AG10803 (cell line): ENCODE data around the gene CCDC33.

Experiments
- DNase-seq: peaks from one replicate; pipeline ENCODE4 v3.0.0; 2010; ENCODE audit warnings: low read depth
- H3K4me3 ChIP-seq: 2 replicates; pipeline ENCODE4 v1.5.1; 2011; ENCODE audit warnings: mild to moderate bottlenecking, low read length, control low read depth
- TF ChIP-seq, protein P1 (sequence below): conservative IDR thresholded peaks from 2 replicates; pipeline ENCODE4 v1.5.1; 2011; ENCODE audit warnings: mild to moderate bottlenecking, low read length, control low read depth, inconsistent platforms

Gene CCDC33

DNA sequence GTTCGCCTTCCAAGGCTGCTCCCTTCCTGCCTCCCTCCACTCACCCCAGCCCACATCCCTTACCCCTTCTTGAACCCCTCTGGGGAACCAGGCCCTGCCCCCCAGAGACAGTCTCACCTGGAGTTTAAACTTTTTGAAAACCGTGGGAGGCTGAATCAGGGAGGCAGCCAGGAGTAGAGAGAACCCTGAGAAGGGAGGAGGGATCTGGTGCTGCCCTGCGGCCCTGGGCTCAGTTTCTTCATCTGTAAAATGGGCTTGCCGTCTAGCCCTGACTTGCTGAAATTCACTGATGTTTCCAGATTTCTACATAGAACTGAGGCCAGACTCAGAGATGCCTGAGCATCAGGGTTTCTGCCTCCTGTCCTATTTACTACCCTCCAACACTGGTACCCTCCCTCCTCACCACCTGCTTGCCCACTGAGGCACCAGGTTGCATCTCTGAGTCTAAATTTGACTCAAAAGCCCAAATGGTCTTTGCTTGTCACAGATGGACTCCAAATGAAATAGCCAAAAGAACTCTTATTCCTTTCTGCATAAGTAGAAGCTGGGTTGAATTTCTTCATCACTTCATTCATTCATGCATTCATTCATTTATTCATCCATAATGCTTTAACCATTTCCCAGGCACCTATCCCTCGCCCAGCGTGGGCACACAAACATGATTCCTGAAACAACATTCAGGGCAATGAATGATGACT is 21.7 kb upstream of the CCDC33 start:
- no peak overlapping the region for H3K4me3 ChIP-seq
- DNase-seq, result no peak

DNA sequence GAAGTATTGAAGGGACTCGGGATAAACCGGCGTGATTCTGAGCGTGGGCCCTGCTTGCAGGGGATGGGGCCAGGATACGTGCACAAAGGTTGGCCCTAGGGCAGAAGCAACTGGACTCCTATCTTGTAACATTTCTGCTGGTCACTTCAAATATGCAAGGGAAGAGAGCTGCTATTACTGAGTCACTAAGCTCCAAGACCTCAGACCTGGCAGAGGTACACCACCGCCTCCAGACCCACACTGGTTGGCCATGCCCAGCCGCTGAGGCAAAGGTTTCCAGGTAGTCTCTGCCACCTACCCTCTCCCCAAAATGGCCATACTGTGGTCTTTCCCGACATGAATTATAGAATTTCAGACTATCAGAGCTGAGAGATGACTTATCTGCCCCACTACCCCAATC is 20.2 kb upstream of the CCDC33 start:
- no peak overlapping the region for H3K4me3 ChIP-seq
- TF ChIP-seq, protein P1, sequence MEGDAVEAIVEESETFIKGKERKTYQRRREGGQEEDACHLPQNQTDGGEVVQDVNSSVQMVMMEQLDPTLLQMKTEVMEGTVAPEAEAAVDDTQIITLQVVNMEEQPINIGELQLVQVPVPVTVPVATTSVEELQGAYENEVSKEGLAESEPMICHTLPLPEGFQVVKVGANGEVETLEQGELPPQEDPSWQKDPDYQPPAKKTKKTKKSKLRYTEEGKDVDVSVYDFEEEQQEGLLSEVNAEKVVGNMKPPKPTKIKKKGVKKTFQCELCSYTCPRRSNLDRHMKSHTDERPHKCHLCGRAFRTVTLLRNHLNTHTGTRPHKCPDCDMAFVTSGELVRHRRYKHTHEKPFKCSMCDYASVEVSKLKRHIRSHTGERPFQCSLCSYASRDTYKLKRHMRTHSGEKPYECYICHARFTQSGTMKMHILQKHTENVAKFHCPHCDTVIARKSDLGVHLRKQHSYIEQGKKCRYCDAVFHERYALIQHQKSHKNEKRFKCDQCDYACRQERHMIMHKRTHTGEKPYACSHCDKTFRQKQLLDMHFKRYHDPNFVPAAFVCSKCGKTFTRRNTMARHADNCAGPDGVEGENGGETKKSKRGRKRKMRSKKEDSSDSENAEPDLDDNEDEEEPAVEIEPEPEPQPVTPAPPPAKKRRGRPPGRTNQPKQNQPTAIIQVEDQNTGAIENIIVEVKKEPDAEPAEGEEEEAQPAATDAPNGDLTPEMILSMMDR, result no peak
- DNase-seq, result no peak

More for the DNA sequence above, 21.7 kb upstream of the CCDC33 start:
- TF ChIP-seq, protein P1, result no peak

DNA sequence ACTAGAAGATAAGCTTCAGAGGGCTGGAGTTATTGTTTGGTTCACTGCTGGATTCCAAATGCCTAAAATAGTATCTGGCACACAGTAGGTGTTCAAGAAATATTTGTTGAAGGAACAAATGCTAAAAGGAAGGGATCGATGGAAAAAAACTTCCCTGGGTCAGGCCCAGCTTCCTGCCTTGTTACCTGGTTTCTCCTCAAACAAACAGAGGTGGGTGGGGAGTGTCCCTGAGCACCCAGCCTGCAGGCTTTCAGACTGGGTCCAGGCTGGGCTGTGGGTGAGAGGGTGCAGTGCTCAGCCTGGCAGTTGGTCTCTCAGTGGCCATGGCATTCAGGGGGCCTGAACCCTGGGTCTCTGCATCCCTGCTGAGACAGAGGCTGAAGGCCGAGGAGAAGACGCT is 19.2 kb upstream of the CCDC33 start:
- H3K4me3 ChIP-seq, result no peak overlapping the region
- TF ChIP-seq, protein P1, result no peak
- DNase-seq, result no peak

GRCh38 chr15:74217907-74218885 is 17.9 kb upstream of the CCDC33 start:
- no peak overlapping the region for H3K4me3 ChIP-seq
- no peak for DNase-seq
- TF ChIP-seq, protein P1, result no peak

GRCh38 chr15:74220475-74221248 is 15.5 kb upstream of the CCDC33 start:
- TF ChIP-seq, protein P1, result no peak
- no peak for DNase-seq
- H3K4me3 ChIP-seq, result no peak overlapping the region

GRCh38 chr15:74221399-74222239 is 14.5 kb upstream of the CCDC33 start:
- H3K4me3 ChIP-seq, result no peak overlapping the region
- no peak for DNase-seq
- TF ChIP-seq, protein P1, result no peak
